ENCODE results near the gene STAB2.

STAB2 gene

DNA sequence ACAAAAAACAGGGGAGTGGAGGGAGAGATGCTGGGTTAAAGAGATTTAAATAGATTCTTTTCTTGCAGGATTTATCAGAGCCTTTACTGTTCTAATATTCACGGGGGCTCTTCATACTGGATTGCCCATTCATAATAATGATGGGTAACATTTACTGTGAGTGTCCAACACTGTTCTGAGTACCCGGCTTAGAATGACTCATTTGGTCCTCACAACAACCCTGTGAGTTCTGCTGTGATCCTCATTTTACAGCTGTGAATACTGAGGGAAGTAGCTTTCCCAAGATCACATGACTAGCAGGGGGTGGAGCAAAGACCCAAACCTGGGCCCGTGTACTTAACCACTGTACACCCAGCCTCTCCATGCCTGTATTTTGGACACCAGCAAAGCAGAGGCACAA is 140.6 kb downstream of the STAB2 start:
- TF ChIP-seq, protein P1, sequence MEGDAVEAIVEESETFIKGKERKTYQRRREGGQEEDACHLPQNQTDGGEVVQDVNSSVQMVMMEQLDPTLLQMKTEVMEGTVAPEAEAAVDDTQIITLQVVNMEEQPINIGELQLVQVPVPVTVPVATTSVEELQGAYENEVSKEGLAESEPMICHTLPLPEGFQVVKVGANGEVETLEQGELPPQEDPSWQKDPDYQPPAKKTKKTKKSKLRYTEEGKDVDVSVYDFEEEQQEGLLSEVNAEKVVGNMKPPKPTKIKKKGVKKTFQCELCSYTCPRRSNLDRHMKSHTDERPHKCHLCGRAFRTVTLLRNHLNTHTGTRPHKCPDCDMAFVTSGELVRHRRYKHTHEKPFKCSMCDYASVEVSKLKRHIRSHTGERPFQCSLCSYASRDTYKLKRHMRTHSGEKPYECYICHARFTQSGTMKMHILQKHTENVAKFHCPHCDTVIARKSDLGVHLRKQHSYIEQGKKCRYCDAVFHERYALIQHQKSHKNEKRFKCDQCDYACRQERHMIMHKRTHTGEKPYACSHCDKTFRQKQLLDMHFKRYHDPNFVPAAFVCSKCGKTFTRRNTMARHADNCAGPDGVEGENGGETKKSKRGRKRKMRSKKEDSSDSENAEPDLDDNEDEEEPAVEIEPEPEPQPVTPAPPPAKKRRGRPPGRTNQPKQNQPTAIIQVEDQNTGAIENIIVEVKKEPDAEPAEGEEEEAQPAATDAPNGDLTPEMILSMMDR (conservative IDR thresholded peaks at IDR 0.05), result no peak
- H3K27ac ChIP-seq, result no peak overlapping the region

DNA sequence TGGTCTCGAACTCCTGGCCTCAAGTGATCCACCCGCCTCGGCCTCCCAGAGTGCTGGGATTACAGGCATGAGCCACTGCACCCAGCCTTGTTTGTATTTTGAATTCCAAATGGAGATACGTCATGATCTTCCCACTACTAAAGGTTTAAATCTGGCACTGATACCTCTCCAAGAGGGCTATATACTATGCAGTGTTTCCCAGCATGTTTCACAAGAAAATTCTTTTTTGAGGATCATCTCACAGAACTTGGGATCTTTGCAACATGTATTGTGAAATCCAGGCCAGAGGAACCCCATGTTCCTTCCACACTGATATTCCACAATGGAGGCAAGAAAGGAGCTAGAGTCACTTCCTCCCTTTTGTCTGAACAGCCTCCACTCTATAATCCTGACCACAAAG is 141.2 kb downstream of the STAB2 start:
- TF ChIP-seq, protein P1 (conservative IDR thresholded peaks at IDR 0.05), result no peak

GRCh38 chr12:103729499-103729898 is 142.4 kb downstream of the STAB2 start:
- H3K27ac ChIP-seq, result no peak overlapping the region
- TF ChIP-seq, protein P1 (conservative IDR thresholded peaks at IDR 0.05), result no peak

More for the DNA sequence above, 141.2 kb downstream of the STAB2 start:
- no peak overlapping the region for H3K27ac ChIP-seq

- TF ChIP-seq, protein P1 (conservative IDR thresholded peaks at IDR 0.05), result no peak
- no peak overlapping the region for H3K27ac ChIP-seq
Observed at GRCh38 chr12:103731539-103731938, 144.5 kb downstream of the STAB2 start.

DNA sequence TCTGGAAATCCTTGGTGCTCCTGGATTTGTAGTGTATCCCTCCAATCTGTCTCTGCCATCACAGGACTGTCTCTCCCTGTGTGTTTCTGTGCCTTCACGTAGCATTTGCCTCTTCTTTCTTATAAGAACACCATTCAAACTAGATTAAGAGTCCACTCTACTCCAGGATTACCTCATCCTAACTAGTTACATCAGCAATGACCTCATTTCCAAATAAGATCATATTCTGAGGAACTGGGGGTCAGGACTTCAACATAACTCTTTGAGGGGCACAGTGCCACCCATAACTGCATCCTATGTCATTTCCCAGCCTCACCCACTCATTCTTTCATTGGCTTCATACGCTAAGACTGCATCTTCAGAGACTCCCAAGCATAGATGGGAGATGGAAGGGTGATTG is 147.8 kb downstream of the STAB2 start:
- TF ChIP-seq, protein P1 (conservative IDR thresholded peaks at IDR 0.05), result no peak
- H3K27ac ChIP-seq, result no peak overlapping the region

- TF ChIP-seq, protein P1 (conservative IDR thresholded peaks at IDR 0.05), result no peak
- H3K27ac ChIP-seq, result no peak overlapping the region
Observed at GRCh38 chr12:103735291-103735690, 148.2 kb downstream of the STAB2 start.

GRCh38 chr12:103736572-103736971 is 149.5 kb downstream of the STAB2 start:
- H3K27ac ChIP-seq, result no peak overlapping the region
- TF ChIP-seq, protein P1 (conservative IDR thresholded peaks at IDR 0.05), result no peak

GRCh38 chr12:103737881-103738280 is 150.8 kb downstream of the STAB2 start:
- no peak overlapping the region for H3K27ac ChIP-seq
- TF ChIP-seq, protein P1 (conservative IDR thresholded peaks at IDR 0.05), result no peak
